Suprapubic skin (tissue), 3 donors: ENCODE measurements around the gene ATXN3.

ENCODE experiments used
- EP300 ChIP-seq: sonication (generic); formaldehyde crosslinking; IDR thresholded peaks from one replicate; pipeline ENCODE4 v1.6.1; 2017; ENCODE audit warnings: antibody characterized with exemption
- POLR2A ChIP-seq, 2 donors: fragments of 450-650 bp; IDR thresholded peaks; one replicate each; pipeline ENCODE4 v1.6.1; 2017; ENCODE audit warnings: antibody characterized with exemption in 2 of 2, mild to moderate bottlenecking in 2 of 2, moderate library complexity in 2 of 2
- TF ChIP-seq, protein P1 (sequence below), 2 donors: fragments of 200-600 bp in 1 of 2; fragments of 450-650 bp in 1 of 2; sonication (generic) in 1 of 2; IDR thresholded peaks; one replicate each; pipeline ENCODE4 v1.5.1; 2016 to 2019; ENCODE audit warnings: antibody characterized with exemption in 2 of 2, mild to moderate bottlenecking in 1 of 2, moderate library complexity in 1 of 2

DNA sequence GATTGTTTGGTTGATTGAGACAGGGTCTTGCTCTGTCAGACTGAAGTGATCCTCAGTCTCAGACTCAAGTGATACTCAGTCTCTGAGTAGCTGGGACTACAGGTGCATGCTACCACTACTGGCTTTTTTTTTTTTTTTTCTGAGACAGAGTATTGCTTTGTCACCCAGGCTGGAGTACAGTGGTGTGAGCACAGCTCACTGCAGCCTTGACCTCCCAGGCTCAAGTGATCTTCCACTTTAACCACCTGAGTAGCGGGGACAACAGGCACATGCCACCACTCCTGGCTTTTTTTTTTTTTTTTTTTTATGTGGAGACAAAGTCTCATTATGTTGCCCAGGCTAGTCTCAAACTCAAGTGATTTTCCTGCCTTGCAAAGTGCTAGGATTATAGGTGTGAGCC lies 47.2 kb upstream of the ATXN3 start:
- TF ChIP-seq, protein P1, sequence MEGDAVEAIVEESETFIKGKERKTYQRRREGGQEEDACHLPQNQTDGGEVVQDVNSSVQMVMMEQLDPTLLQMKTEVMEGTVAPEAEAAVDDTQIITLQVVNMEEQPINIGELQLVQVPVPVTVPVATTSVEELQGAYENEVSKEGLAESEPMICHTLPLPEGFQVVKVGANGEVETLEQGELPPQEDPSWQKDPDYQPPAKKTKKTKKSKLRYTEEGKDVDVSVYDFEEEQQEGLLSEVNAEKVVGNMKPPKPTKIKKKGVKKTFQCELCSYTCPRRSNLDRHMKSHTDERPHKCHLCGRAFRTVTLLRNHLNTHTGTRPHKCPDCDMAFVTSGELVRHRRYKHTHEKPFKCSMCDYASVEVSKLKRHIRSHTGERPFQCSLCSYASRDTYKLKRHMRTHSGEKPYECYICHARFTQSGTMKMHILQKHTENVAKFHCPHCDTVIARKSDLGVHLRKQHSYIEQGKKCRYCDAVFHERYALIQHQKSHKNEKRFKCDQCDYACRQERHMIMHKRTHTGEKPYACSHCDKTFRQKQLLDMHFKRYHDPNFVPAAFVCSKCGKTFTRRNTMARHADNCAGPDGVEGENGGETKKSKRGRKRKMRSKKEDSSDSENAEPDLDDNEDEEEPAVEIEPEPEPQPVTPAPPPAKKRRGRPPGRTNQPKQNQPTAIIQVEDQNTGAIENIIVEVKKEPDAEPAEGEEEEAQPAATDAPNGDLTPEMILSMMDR (IDR thresholded peaks at IDR 0.05) = no peak
- no peak for TF ChIP-seq POLR2A (IDR thresholded peaks at IDR 0.05)
- no peak for TF ChIP-seq EP300
